ENCODE measurements around the gene MEOX1.

The MEOX1 gene

GRCh38 chr17:43626023-43626422, 35.7 kb downstream of the MEOX1 start:
- H3K27me3 ChIP-seq = peaks cover 9% of the 10 kb centered on the region
- no peaks in the 10 kb centered on the region for H3K36me3 ChIP-seq
- no peak overlapping the region for H3K4me3 ChIP-seq (ENCODE audit: low read depth in 1 of 2, low read length in 1 of 2)
- no peak overlapping the region for H3K27ac ChIP-seq
- TF ChIP-seq, protein P1, sequence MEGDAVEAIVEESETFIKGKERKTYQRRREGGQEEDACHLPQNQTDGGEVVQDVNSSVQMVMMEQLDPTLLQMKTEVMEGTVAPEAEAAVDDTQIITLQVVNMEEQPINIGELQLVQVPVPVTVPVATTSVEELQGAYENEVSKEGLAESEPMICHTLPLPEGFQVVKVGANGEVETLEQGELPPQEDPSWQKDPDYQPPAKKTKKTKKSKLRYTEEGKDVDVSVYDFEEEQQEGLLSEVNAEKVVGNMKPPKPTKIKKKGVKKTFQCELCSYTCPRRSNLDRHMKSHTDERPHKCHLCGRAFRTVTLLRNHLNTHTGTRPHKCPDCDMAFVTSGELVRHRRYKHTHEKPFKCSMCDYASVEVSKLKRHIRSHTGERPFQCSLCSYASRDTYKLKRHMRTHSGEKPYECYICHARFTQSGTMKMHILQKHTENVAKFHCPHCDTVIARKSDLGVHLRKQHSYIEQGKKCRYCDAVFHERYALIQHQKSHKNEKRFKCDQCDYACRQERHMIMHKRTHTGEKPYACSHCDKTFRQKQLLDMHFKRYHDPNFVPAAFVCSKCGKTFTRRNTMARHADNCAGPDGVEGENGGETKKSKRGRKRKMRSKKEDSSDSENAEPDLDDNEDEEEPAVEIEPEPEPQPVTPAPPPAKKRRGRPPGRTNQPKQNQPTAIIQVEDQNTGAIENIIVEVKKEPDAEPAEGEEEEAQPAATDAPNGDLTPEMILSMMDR (IDR thresholded peaks at IDR 0.05) = no peak
- H3K4me1 ChIP-seq (ENCODE audit: control insufficient read depth in 1 of 2, insufficient read depth in 1 of 2, low read depth in 1 of 2, low read length in 1 of 2) = no peaks in the 10 kb centered on the region
- no peaks in the 10 kb centered on the region for H3K9me3 ChIP-seq

- TF ChIP-seq, protein P1 (IDR thresholded peaks at IDR 0.05) = no peak
- peaks cover 9% of the 10 kb centered on the region for H3K27me3 ChIP-seq
Observed at GRCh38 chr17:43625606-43626005, 36.1 kb downstream of the MEOX1 start.

DNA sequence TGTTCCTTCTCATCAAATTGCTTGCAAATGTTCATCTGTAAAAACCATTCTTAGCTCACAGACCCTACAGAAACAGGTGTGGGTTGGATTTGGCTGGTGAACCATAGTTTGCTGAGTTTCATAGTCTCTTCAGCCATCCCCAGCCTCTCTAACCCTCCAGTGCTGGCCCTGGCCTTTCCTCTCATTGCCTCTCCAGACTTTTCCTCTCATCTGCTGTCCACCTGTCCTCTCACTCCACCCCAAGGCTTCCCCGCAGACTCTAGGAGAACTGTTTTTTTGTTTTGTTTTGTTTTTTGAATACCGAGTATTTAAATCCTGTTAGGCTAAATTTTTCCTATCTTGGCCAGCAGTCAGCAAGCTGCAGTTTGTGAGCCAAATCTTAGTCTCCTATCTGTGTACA, 41.1 kb downstream of the MEOX1 start:
- TF ChIP-seq, protein P1 (IDR thresholded peaks at IDR 0.05) = no peak
- H3K4me1 ChIP-seq (ENCODE audit: control insufficient read depth in 1 of 2, insufficient read depth in 1 of 2, low read depth in 1 of 2, low read length in 1 of 2) = no peaks in the 10 kb centered on the region
- no peaks in the 10 kb centered on the region for H3K27me3 ChIP-seq
- H3K4me3 ChIP-seq (ENCODE audit: low read depth in 1 of 2, low read length in 1 of 2) = no peak overlapping the region
- no peak overlapping the region for H3K27ac ChIP-seq
- H3K36me3 ChIP-seq = no peaks in the 10 kb centered on the region
- H3K9me3 ChIP-seq = no peaks in the 10 kb centered on the region

More at GRCh38 chr17:43625606-43626005, 36.1 kb downstream of the MEOX1 start:
- Histone ChIP-seq H3K36me3 (no peaks in the 10 kb centered on the region), H3K4me1 (ENCODE audit: control insufficient read depth in 1 of 2, insufficient read depth in 1 of 2, low read depth in 1 of 2, low read length in 1 of 2) (no peaks in the 10 kb centered on the region), H3K27ac (no peak overlapping the region), H3K4me3 (ENCODE audit: low read depth in 1 of 2, low read length in 1 of 2) (no peak overlapping the region), H3K9me3 (no peaks in the 10 kb centered on the region)

- H3K36me3 ChIP-seq = no peaks in the 10 kb centered on the region
- no peak overlapping the region for H3K27ac ChIP-seq
- no peak overlapping the region for H3K4me3 ChIP-seq (ENCODE audit: low read depth in 1 of 2, low read length in 1 of 2)
- no peaks in the 10 kb centered on the region for H3K27me3 ChIP-seq
- no peaks in the 10 kb centered on the region for H3K4me1 ChIP-seq (ENCODE audit: control insufficient read depth in 1 of 2, insufficient read depth in 1 of 2, low read depth in 1 of 2, low read length in 1 of 2)
- no peaks in the 10 kb centered on the region for H3K9me3 ChIP-seq
- TF ChIP-seq, protein P1 (IDR thresholded peaks at IDR 0.05) = no peak
Observed at GRCh38 chr17:43620147-43620546, 41.6 kb downstream of the MEOX1 start.

DNA sequence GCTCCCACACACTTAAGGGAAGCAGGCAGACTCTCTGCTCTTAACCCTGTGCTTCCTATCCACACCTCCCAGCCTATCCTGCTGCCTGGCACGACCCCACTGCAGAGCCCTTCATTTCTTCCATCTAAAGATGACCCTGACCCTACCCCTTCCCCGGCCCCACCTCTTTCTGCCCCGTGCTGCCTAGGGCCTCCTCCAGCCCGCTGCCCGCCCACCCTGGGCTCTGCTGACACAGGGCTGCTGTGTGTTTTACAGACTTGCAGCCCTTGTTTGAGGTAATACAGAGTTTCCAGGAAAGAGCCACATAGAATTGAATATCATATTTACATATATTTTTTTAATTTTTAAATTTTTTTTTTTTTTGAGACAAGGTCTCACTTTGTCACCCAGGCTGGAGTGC, 42.0 kb downstream of the MEOX1 start:
- H3K9me3 ChIP-seq = no peaks in the 10 kb centered on the region
- H3K4me3 ChIP-seq (ENCODE audit: low read depth in 1 of 2, low read length in 1 of 2) = no peak overlapping the region
- TF ChIP-seq, protein P1 (IDR thresholded peaks at IDR 0.05) = no peak
- H3K36me3 ChIP-seq = no peaks in the 10 kb centered on the region
- no peaks in the 10 kb centered on the region for H3K27me3 ChIP-seq
- H3K4me1 ChIP-seq (ENCODE audit: control insufficient read depth in 1 of 2, insufficient read depth in 1 of 2, low read depth in 1 of 2, low read length in 1 of 2) = no peaks in the 10 kb centered on the region
- no peak overlapping the region for H3K27ac ChIP-seq

GRCh38 chr17:43618276-43618675, 43.4 kb downstream of the MEOX1 start:
- Histone ChIP-seq H3K27me3 (no peaks in the 10 kb centered on the region), H3K27ac (no peak overlapping the region), H3K36me3 (no peaks in the 10 kb centered on the region), H3K4me1 (ENCODE audit: control insufficient read depth in 1 of 2, insufficient read depth in 1 of 2, low read depth in 1 of 2, low read length in 1 of 2) (no peaks in the 10 kb centered on the region), H3K9me3 (no peaks in the 10 kb centered on the region), H3K4me3 (ENCODE audit: low read depth in 1 of 2, low read length in 1 of 2) (no peak overlapping the region)
- TF ChIP-seq, protein P1 (IDR thresholded peaks at IDR 0.05) = no peak

Measured in neutrophil (primary cell).